ENCODE results near the gene TMEM44.

DNA sequence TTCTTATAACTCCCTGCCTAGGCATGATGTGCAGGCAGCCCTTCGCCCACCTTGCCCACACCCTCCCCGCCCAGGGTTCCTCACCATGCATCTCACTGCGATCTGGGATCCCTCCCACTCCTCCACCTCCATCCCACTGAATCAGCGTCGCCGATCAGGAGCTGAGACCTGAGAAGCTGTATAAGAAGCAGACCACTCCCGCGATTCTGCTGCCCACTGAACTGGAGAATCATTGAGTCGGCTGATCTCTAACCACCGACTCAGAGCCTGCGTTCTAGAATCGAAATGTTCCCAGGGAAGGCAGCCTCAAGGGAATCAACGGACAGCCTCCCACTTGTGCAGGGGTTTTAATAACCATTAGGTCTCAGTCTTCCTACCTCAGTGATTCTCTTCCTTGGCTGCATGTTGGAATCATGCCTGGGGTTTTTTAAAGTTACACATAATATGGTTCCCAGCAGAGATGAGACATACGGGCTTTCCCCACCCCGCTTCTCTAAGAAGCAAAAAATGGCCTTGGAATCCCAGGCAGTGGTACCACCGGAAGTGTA, 60.2 kb downstream of the TMEM44 start:
- TF ChIP-seq POLR2AphosphoS5 (IDR thresholded peaks at IDR 0.05; ENCODE audit: low read depth, low read length) (no peak), TCF7L2 (IDR thresholded peaks at IDR 0.05; ENCODE audit: low read depth, low read length) (no peak)
- TF ChIP-seq, protein P1, sequence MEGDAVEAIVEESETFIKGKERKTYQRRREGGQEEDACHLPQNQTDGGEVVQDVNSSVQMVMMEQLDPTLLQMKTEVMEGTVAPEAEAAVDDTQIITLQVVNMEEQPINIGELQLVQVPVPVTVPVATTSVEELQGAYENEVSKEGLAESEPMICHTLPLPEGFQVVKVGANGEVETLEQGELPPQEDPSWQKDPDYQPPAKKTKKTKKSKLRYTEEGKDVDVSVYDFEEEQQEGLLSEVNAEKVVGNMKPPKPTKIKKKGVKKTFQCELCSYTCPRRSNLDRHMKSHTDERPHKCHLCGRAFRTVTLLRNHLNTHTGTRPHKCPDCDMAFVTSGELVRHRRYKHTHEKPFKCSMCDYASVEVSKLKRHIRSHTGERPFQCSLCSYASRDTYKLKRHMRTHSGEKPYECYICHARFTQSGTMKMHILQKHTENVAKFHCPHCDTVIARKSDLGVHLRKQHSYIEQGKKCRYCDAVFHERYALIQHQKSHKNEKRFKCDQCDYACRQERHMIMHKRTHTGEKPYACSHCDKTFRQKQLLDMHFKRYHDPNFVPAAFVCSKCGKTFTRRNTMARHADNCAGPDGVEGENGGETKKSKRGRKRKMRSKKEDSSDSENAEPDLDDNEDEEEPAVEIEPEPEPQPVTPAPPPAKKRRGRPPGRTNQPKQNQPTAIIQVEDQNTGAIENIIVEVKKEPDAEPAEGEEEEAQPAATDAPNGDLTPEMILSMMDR (IDR thresholded peaks at IDR 0.05): no peak
